Right hindlimb (tissue), 1 donor: ENCODE data around the gene POLR2L.
A peak's percentile ranks its signal among the peaks of the same experiment; 100 is the strongest.

Source experiments
- DNase-seq: peaks from one replicate; pipeline ENCODE4 v3.0.0-alpha.2; 2018

Gene POLR2L

GRCh38 chr11:853682-854448 lies 11.5 kb upstream of the POLR2L start:
- no peak for DNase-seq

- DNase-seq: no peak
Observed at GRCh38 chr11:852762-853161, 10.4 kb upstream of the POLR2L start.

DNA sequence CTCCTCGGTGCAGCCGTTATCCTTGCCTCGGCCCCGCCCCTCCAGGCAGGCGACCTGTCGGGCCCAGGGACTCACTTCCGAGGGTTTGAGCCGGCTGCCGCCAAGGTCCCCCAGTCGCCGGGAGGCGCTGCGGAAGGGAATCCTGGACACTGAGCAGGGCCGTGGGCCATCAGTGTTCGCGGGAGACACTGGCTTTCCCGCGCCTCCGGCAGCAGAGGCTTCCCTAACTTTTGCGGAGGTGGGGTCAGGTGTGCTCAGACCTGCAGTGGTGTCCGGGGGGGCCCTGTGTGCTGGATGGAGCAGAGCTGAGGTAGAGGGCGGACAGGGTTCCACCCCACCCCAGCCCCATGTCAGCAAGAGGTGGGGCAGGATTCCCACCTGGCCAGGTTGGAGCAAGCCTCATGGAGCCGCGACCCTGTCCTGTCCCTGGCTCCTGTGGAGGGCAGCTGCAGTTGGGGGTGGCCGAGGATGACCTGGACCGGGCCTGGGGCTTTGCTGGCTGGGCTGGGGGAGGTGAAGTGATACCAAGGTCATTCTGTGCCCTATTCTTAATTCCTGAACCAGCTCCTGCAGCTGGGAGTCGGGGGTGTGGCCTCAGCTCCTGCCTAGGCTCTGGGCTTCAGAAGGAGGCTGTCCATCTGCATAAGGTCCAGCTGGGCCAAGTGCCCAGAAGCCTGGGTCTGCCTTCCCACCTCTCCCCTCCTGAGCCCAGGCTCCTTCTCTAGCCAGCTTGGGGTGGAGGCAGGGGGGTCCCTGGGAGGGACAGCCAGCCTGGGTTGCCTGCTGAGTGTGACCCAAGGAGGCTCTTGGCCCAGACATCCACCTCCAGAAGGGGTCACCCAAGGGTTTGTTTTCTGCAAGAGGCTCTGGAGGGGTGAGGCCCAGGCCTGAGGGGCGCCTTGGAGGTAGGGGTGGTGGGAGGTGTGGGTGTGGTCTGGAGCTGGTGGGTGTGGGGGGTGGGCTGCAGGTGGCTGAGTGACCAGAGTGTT lies 8.7 kb upstream of the POLR2L start:
- DNase-seq: no peak

DNA sequence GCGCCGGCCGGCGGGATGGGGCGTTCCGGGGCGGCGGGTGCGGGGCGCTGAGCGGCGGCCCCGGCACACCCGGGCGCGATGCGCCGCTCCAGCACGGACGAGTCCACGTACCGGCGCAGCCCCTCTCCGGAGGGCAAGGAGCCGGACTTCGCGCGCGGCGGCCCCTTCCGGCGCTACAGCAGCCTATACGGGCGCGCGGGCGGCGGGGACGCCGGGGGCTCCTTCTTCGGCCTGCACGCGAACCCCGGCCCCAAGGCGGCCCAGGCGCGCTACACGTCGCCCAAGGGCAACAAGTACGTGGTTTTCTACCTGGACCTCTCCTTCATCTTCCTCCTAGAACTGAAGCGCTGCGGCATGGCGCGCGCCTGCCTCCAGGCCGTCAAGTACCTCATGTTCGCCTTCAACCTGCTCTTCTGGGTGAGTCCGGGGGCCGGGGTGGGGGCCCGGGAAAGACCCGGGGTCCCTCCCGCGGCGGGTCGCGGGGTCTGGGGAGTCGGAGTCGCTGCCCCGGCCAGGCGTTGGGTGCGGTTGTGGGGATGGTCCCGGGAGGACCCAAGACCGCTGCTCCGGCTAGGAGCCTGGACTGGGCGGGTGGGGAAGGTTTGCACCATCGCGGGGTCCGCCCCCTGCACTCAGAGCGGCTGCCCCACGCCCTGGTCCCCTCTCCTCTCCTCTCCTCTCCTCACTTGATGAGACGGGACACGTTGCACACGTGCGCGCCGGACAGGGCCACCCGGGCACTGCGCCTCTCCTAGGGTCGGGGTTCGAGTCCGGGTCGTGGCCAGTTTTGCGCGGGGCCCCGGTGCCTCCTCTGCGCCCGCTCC lies 7.8 kb upstream of the POLR2L start:
- DNase-seq: no peak

DNA sequence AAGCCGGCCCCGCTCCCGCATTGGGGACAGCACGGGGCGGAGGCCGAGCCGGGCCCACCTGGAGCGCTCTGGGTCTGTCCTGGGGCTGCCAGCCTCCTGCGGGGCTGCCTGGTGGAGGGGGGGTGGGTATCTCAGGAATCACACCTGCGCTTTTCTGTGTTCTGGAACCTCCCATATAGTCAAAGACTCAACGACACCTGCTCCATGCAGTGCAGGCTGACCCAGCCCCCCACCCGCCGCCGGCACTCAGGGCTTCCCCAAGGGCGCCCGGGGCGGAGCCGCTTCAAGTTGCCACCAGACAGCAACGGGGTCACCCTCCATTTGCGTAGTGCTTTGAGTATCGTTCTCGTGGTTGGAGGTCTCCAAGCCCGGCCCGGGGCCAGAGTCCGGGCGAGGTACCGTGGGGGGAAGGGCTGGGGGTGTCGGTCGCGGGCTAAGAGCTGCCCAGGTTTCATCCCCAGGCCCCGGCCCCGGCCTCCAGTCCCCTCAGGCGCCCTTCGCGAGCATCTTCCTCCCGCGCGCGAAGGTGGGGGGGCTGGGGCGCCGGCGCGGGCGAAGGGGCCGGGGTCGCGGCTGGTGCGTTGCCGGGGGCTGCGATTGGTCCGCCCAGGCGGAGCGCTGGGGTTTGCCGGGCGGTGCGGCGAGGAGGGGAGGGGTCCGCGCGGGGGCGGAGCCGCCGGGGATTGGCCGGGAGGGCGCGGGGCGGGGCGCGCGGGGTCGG lies 6.9 kb upstream of the POLR2L start:
- peak; percentile 82 for DNase-seq

DNA sequence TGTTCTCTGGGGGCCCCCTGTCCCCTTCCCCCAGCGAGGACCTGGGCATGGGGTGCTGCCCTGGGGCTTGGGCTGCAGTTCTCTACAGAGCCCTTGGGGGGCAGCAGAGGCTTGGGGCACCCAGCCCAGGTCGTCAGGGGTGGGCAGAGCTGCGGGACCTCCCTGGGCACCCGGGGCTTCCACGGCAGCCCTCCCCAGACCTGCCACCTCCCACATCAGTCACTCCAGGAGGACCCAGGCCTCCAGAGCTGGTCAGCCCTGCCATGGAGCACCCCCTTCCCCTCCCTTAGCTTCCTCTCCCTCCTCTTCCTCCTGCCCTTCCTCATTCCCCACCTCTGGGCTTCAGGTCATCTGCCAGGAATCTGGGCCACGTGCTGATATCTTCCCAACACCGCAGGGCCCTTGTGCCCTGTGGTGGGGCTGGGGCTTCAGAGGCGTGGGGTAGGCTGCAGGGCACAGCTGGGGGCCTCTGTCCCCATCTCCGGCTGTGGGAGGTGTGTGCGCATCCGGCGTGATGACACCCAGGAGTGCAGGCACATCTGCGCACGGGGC lies 6.1 kb upstream of the POLR2L start:
- DNase-seq: no peak

- DNase-seq: no peak
Observed at GRCh38 chr11:847876-848275, 5.5 kb upstream of the POLR2L start.

GRCh38 chr11:846496-847098 lies 4.3 kb upstream of the POLR2L start:
- DNase-seq: no peak

DNA sequence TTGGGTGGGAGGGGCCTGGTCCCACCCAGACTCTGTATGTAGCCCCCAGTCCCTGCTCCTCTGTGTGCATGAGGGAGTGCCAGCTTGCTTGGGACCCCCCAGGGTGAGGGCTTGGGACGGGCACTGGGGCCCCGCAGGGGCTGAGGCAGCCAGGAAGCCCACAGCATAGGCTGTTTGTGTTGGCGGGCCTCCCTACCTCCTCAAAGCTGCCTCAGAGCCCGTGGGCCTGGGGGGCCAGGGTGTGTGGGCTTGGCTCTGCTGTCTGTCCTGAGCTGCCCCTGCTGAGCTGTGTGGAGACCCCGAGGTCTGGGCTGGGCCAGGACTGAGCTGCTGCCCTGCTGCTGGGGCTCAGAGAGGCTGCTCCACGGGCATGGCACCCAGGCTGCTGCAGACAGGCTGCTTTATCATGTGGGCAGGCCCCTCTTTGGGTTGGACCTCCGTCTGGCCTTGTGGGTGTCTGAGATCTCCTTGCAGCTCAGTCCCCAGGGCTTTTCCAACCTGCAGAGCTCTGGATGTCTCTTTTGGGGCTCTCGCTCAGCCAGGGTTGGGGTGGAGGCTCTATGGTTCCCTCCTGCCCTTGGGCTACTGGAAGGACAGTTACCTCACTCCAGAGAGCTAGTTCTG lies 3.7 kb upstream of the POLR2L start:
- DNase-seq: peak; percentile 73

- peak; percentile 96 for DNase-seq
Observed at GRCh38 chr11:844693-845644, 2.6 kb upstream of the POLR2L start.

DNA sequence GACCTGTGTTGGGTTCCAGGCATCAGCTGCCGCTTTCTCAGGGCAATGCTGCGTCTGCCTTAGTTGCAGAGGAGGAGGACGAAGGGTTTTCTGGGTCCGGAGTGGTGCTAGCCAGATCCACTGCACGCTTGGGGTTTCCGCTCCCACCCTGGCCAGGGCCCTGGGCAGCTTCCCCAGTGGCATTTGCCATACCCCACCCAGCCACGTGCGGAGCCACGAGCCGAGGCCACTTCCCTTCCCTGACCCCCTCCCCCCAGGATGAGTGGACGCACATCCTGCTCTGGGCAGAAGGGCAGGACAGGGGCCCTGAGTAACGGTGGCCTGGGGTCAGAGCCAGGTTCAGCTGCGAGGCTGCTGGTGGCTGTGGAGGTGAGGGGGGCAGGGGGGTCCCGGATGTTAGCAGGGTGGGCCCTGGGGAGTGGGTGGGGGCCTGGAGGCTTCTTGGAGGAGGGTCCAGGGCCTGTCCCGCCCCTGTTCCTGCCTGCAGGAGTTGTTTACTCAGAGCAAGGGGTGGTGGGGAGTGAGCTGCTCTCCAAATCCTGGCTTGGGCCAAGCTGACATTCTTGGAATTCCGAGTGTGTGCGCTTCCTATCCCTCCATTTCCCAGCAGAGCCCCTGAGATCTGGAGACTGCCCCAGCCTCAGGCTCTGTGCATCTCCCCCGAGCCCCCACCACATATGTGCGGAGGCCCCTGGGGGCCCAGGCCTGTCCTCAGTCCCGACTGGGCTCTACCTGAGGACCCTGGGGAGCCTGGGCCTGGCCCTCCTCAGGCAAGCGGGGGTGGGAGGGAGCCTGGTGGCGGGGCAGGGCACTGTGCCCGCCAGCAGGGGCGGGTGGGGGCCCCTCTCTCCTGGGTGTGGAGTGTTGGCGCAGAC lies 1.7 kb upstream of the POLR2L start:
- DNase-seq: peak; percentile 92

DNA sequence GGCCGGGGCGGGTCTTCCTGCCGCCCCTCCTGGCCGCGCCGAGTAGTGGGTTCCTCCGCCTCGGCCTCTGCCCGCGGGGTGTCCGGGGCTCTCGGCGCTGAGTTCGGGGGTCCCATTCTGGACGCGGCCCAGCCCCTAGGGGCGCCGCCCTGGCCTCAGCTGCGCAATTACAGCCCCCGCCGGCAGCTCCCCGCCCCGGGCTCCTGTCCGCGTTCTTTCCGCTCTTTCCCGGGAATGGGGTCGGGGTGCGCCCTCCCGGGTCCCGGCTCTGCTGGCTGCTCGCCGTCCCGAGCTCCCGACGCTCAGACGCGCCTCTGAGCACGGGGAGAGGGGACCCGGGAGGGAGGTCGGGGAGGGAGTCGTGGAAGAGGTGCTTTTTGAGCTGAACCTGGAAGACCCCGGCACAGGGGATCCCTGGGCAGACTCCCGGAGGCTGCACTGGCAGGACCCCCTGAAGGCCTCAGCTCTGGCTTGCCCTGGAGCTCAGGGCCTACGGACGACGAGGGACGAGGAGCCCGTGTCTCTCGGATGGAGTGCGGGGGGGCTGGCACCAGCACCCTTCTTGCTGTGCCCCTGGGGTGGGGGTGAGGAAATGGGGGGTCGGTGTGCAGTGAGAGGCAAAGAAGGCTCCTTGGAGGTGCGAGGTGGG lies 881 bp upstream of the POLR2L start:
- no peak for DNase-seq

- DNase-seq: no peak
Observed at GRCh38 chr11:841981-842369, 354 bp downstream of the POLR2L start.

- DNase-seq: no peak
Observed at GRCh38 chr11:839875-840617, 2.3 kb downstream of the POLR2L start.

GRCh38 chr11:839280-839623 lies 3.1 kb downstream of the POLR2L start:
- DNase-seq: no peak

- DNase-seq: no peak
Observed at GRCh38 chr11:838441-839279, 3.7 kb downstream of the POLR2L start.

DNA sequence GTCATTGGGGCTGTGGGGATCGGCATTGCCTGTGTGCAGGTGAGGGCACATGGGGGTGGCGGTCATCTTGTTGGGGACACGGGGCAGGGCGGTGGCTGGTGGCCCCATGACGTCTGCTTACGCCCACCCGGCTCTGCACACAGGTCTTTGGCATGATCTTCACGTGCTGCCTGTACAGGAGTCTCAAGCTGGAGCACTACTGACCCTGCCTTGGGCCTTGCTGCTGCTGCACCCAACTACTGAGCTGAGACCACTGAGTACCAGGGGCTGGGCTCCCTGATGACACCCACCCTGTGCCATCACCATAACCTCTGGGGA lies 4.4 kb downstream of the POLR2L start:
- DNase-seq: no peak
